H9 (cell line): ENCODE measurements around the gene PWWP2B. TPM values are rescaled to one million over a fixed set of nuclear protein-coding genes. Genes with fewer than 3 reads are reported as not detected.

Experiments used
- DNase-seq: peaks from one replicate; pipeline ENCODE4 v3.0.0-alpha.2; 2017
- H2AFZ ChIP-seq: one replicate; pipeline ENCODE4 v1.6.1; 2013; ENCODE audit warnings: mild to moderate bottlenecking, low read length, control low read depth, moderate library complexity
- H2AK5ac ChIP-seq: 2 replicates; pipeline ENCODE4 v1.6.1; 2013; ENCODE audit warnings: low read length, control low read depth, mixed read lengths; ENCODE audit not compliant: insufficient read length
- H2BK120ac ChIP-seq: one replicate; pipeline ENCODE4 v1.6.1; 2013; ENCODE audit warnings: low read depth, mild to moderate bottlenecking, low read length, control low read depth, inconsistent platforms; ENCODE audit not compliant: poor library complexity, severe bottlenecking
- H2BK12ac ChIP-seq: 2 replicates; pipeline ENCODE4 v1.6.1; 2013; ENCODE audit warnings: low read length, control low read depth, mixed read lengths, low read depth; ENCODE audit not compliant: insufficient read length
- H2BK15ac ChIP-seq: 2 replicates; pipeline ENCODE4 v1.6.1; 2013; ENCODE audit warnings: low read depth, low read length, control low read depth
- H2BK20ac ChIP-seq: one replicate; pipeline ENCODE4 v1.6.1; 2013; ENCODE audit warnings: low read depth, mild to moderate bottlenecking, low read length, control low read depth, inconsistent platforms; ENCODE audit not compliant: poor library complexity, severe bottlenecking
- H2BK5ac ChIP-seq: 2 replicates; pipeline ENCODE4 v1.6.1; 2013; ENCODE audit warnings: low read length, control low read depth, mixed read lengths; ENCODE audit not compliant: insufficient read length
- H3K14ac ChIP-seq: 2 replicates; pipeline ENCODE4 v1.6.1; 2013; ENCODE audit warnings: low read length, control low read depth; ENCODE audit not compliant: insufficient read depth
- H3K18ac ChIP-seq: 2 replicates; pipeline ENCODE4 v1.6.1; 2013; ENCODE audit warnings: low read depth, mild to moderate bottlenecking, mixed read lengths, low read length, control low read depth; ENCODE audit not compliant: insufficient read length
- H3K23ac ChIP-seq: 2 replicates; pipeline ENCODE4 v1.6.1; 2013; ENCODE audit warnings: low read length, control low read depth, mixed read lengths, low read depth; ENCODE audit not compliant: insufficient read length
- H3K23me2 ChIP-seq: 2 replicates; pipeline ENCODE4 v1.6.1; 2013; ENCODE audit warnings: low read depth, mild to moderate bottlenecking, mixed read lengths, low read length, control low read depth; ENCODE audit not compliant: insufficient read length, poor library complexity, severe bottlenecking
- H3K27ac ChIP-seq: 2 replicates; pipeline ENCODE4 v1.5.1; 2013; ENCODE audit warnings: low read length, control low read depth, mixed read lengths, low read depth; ENCODE audit not compliant: insufficient read length
- H3K27me3 ChIP-seq: 2 replicates; pipeline ENCODE4 v1.6.1; 2013; ENCODE audit warnings: low read length, control low read depth, inconsistent platforms; ENCODE audit not compliant: insufficient read depth
- H3K4ac ChIP-seq: 2 replicates; pipeline ENCODE4 v1.6.1; 2013; ENCODE audit warnings: low read depth, mild to moderate bottlenecking, control low read depth, inconsistent platforms, low read length, moderate library complexity
- H3K4me1 ChIP-seq: 2 replicates; pipeline ENCODE4 v1.6.1; 2013; ENCODE audit warnings: low read length, control low read depth, inconsistent platforms; ENCODE audit not compliant: insufficient read depth
- H3K4me2 ChIP-seq: 2 replicates; pipeline ENCODE4 v1.6.1; 2013; ENCODE audit warnings: low read length, control low read depth, mixed read lengths; ENCODE audit not compliant: insufficient read length, insufficient read depth
- H3K56ac ChIP-seq: 2 replicates; pipeline ENCODE4 v1.6.1; 2013; ENCODE audit warnings: low read depth, mild to moderate bottlenecking, mixed read lengths, low read length, control low read depth; ENCODE audit not compliant: insufficient read length
- H3K79me1 ChIP-seq: 2 replicates; pipeline ENCODE4 v1.6.1; 2013; ENCODE audit warnings: low read depth, mild to moderate bottlenecking, moderate library complexity, low read length, control low read depth, inconsistent platforms; ENCODE audit not compliant: insufficient read depth, poor library complexity, severe bottlenecking
- H3K79me2 ChIP-seq: 2 replicates; pipeline ENCODE4 v1.6.1; 2013; ENCODE audit warnings: low read length, control low read depth, inconsistent platforms; ENCODE audit not compliant: insufficient read depth
- H3K9ac ChIP-seq: 2 replicates; pipeline ENCODE4 v1.6.1; 2013; ENCODE audit warnings: low read length, control low read depth, mixed read lengths; ENCODE audit not compliant: insufficient read length; ENCODE audit errors: extremely low read depth
- H3K9me3 ChIP-seq: one replicate; pipeline ENCODE4 v1.6.1; 2013; ENCODE audit warnings: low read depth, low read length, inconsistent platforms; ENCODE audit not compliant: control insufficient read depth
- H3T11ph ChIP-seq: one replicate; pipeline ENCODE4 v1.6.1; 2013; ENCODE audit warnings: mild to moderate bottlenecking, low read length, control low read depth, inconsistent platforms
- H4K20me1 ChIP-seq: one replicate; pipeline ENCODE4 v1.6.1; 2013; ENCODE audit not compliant: control insufficient read depth, insufficient read length, insufficient read depth
- H4K5ac ChIP-seq: 2 replicates; pipeline ENCODE4 v1.6.1; 2013; ENCODE audit warnings: low read depth, mild to moderate bottlenecking, mixed read lengths, low read length, control low read depth; ENCODE audit not compliant: insufficient read length
- H4K8ac ChIP-seq: replicated peaks from 2 replicates; pipeline ENCODE4 v1.6.1; 2013; ENCODE audit warnings: low read length, control low read depth, mixed read lengths, low read depth; ENCODE audit not compliant: insufficient read length
- H4K91ac ChIP-seq: 2 replicates; pipeline ENCODE4 v1.6.1; 2013; ENCODE audit warnings: low read depth, mild to moderate bottlenecking, moderate library complexity, mixed read lengths, low read length, control low read depth; ENCODE audit not compliant: insufficient read length
- H3K27ac Mint-ChIP-seq, 3 experiments: 2 replicates in 2 of 3; 3 replicates in 1 of 3; pipeline ENCODE4 v1.8.0; 2020 to 2021; ENCODE audit warnings: mixed read lengths in 3 of 3, mild to moderate bottlenecking in 1 of 3, moderate library complexity in 1 of 3
- H3K27me3 Mint-ChIP-seq: 2 replicates; pipeline ENCODE4 v1.8.0; 2021; ENCODE audit warnings: low read depth, mild to moderate bottlenecking, moderate library complexity, mixed read lengths
- H3K36me3 Mint-ChIP-seq, 3 experiments: 2 replicates in 2 of 3; 3 replicates in 1 of 3; pipeline ENCODE4 v1.8.0; 2020 to 2021; ENCODE audit warnings: low read depth in 3 of 3, mixed read lengths in 3 of 3; ENCODE audit not compliant: insufficient read depth in 1 of 3
- H3K4me1 Mint-ChIP-seq, 2 experiments: 2 replicates each; pipeline ENCODE4 v1.8.0; 2020; ENCODE audit warnings: mixed read lengths in 2 of 2
- H3K4me3 Mint-ChIP-seq, 2 experiments: 2 replicates in 1 of 2; 3 replicates in 1 of 2; pipeline ENCODE4 v1.8.0; 2020 to 2021; ENCODE audit warnings: mild to moderate bottlenecking in 2 of 2, mixed read lengths in 2 of 2, moderate library complexity in 1 of 2
- H3K9me3 Mint-ChIP-seq, 2 experiments: 2 replicates in 1 of 2; 3 replicates in 1 of 2; pipeline ENCODE4 v1.8.0; 2020; ENCODE audit warnings: mild to moderate bottlenecking in 2 of 2, mixed read lengths in 2 of 2, moderate library complexity in 1 of 2
- CTCF ChIP-seq: fragments of 200-600 bp; sonication (generic); conservative IDR thresholded peaks from 3 replicates; pipeline ENCODE4 v1.8.0; 2021; ENCODE audit warnings: antibody characterized with exemption, mild to moderate bottlenecking
- WGBS: extraction: QIAGEN DNeasy Blood & Tissue Kit; methylation state at CpG from one replicate; pipeline ENCODE4 v1.1.7; 2013; ENCODE audit warnings: missing lambda C conversion rate, low lambda C conversion rate, mixed read lengths; ENCODE audit not compliant: insufficient read length; ENCODE audit errors: extremely low coverage; 5-methylcytosine and 5-hydroxymethylcytosine counted together
- total RNA-seq: library from RNA; stranded (reverse); gene quantifications from 2 replicates; pipeline ENCODE4 v1.2.1, GENCODE V29; 2021

Gene PWWP2B
- total RNA-seq, 1 experiment from 2014 or later, result 10.0 TPM

- Mint-ChIP-seq H3K27ac (no peak overlapping the region), H3K4me1 (peaks cover 39 to 58% of the 10 kb centered on the region in 2 experiments), H3K27me3 (peaks cover 3% of the 10 kb centered on the region; the same call in 1 of the 2 replicates), H3K9me3 (no peaks in the 10 kb centered on the region), H3K36me3 (peaks cover 0 to 7% (median 0%) of the 10 kb centered on the region in 3 experiments; a peak in 3 of 7 replicates), H3K4me3 (no peak overlapping the region)
- Histone ChIP-seq H2BK12ac (no peak overlapping the region), H2AK5ac (no peak overlapping the region), H3K23me2 (no peaks in the 10 kb centered on the region), H2BK20ac (no peak overlapping the region), H3K23ac (no peak overlapping the region), H3K14ac (no peak overlapping the region; the same call in 1 of the 2 replicates), H3K79me1 (no peaks in the 10 kb centered on the region), H2BK5ac (no peak overlapping the region), H4K5ac (no peak overlapping the region), H3T11ph (no peak overlapping the region), H3K4me1 (peaks cover 6% of the 10 kb centered on the region; the same call in 1 of the 2 replicates), H2BK15ac (no peak overlapping the region), H3K4ac (no peak overlapping the region), H3K79me2 (no peaks in the 10 kb centered on the region), H3K9me3 (no peaks in the 10 kb centered on the region), H2AFZ (no peak overlapping the region), H4K20me1 (no peaks in the 10 kb centered on the region), H3K18ac (no peak overlapping the region), H3K27ac (no peak overlapping the region), H3K4me2 (no peak overlapping the region), H2BK120ac (no peak overlapping the region), H3K56ac (no peak overlapping the region), H4K8ac (no peak overlapping the region), H3K27me3 (no peaks in the 10 kb centered on the region; the same call in 1 of the 2 replicates), H3K9ac (no peak overlapping the region), H4K91ac (no peak overlapping the region)
- no peak for DNase-seq
- TF ChIP-seq CTCF, result no peak
- no CpG with 5 or more reads among the region's 26 CpGs for WGBS
These were observed 20.4 kb downstream of the PWWP2B start for GRCh38 chr10:132417257-132417910.
